A673 (cell line): ENCODE data around the gene CASP1.

Experiments used
- CTCF ChIP-seq: fragments of 300-800, 200-600 bp; sonication (generic); conservative IDR thresholded peaks from 2 replicates; pipeline ENCODE4 v1.5.1; 2017; ENCODE audit warnings: low read depth, mild to moderate bottlenecking, antibody characterized with exemption, low read length, moderate library complexity, mixed read lengths
- EZH2 ChIP-seq: fragments of 200-600 bp; sonication (generic); IDR thresholded peaks from 2 replicates; pipeline ENCODE4 v1.6.1; 2017; ENCODE audit warnings: borderline replicate concordance, low read depth, mild to moderate bottlenecking, mixed read lengths, antibody characterized with exemption, low read length; ENCODE audit not compliant: poor library complexity, severe bottlenecking

DNA sequence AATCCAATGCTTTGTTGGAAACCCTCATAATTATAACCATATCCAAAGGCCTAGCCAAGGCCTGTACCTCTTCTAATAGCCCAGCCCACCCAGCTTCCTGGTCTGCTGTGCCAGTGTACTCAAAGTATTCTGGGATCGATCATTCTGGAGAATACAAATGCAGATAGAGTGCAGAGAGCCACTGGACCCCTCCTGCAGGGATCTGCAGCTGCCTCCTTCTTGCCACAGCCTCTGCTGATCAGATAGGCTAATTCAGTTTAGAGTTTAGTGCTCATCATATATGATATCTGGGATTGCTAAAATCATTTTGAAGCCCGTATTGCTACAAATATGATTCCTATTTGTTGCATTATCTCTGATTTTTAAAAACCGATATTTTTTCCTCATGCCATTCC is 29.5 kb downstream of the CASP1 start:
- TF ChIP-seq CTCF (no peak), EZH2 (no peak)
